ENCODE measurements around the gene BAG3. TPM values are rescaled to one million over a fixed set of nuclear protein-coding genes. Genes with fewer than 3 reads are reported as not detected.

Gene BAG3
- total RNA-seq, 1 donor from 2014 or later = 2.3 TPM

DNA sequence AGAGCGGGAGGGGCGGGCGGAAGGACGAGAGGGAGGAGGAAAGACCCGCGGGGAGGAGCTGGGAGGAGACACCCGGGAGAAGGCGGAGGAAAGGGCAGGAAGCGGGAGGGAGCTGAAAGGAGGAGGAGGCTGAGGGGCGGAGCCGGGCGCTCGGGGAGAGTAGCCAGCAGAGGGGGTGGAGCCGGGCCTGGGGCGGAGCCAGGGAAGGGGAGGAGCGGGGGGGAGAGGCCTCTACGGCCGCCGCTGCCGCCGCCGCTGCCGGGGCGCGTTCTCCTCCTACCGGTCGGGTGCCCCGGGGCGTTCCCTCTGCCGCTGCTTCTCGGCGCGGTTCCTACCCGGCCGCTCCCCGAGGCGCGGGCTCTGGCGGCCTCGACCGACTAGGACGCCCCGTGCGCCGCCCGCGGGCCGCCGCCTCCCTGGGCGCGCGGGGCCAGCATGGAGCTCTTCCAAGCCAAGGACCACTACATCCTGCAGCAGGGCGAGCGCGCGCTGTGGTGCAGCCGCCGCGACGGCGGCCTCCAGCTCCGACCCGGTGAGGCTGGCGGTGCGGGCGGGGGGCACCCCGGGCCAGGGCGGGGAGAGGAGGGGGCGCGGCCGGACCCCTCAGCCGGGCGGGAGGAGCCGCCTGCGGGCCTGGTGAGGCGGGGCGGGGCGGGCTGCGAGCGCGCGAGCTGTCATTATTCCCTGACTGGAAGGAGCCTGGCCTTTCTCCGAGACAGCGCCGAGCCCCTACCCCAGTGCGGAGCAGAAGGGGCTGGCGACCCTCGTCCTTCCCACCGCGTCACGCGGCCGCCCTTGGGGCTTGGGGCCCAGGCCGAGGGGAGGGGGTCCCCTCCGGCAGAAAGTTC, 74.9 kb downstream of the BAG3 start, which contains the start of gene INPP5F:
Gene INPP5F, plus strand, starts transcription at position 223 of the 848 bp plus-strand sequence. Its CDS starts 213 bp downstream, at position 436.
- Histone ChIP-seq H3K4me1 (peaks cover 33% of the 10 kb centered on the region), H3K4me2 (peak within 1 kb of the TSS; percentile 96), H4K20me1 (ENCODE audit: low read depth) (peaks cover 16% of the 10 kb centered on the region), H3K9ac (peak within 1 kb of the TSS; percentile 41), H3F3A (ENCODE audit: low read depth) (peaks cover 40% of the 10 kb centered on the region), H3K9me3 (ENCODE audit: low read depth) (peaks cover under 1% of the 10 kb centered on the region), H3K4me3 (peak within 1 kb of the TSS; percentile 95), H3K79me2 (ENCODE audit: low read depth) (peaks cover 36% of the 10 kb centered on the region), H3K27ac (peak within 1 kb of the TSS; percentile 84), H3K27me3 (no peaks in the 10 kb centered on the region), H2AFZ (replicated peaks) (peak within 1 kb of the TSS; percentile 98), H3K36me3 (no peaks in the 10 kb centered on the region)
- peak within 1 kb of the TSS; percentile 94 for H3K4me3 Mint-ChIP-seq
- DNase-seq (ENCODE audit: low spot score) = peak; percentile 99
- peaks cover 4% of the 10 kb centered on the region for H3K36me3 Mint-ChIP-seq
- H3K4me1 Mint-ChIP-seq = peaks cover 46% of the 10 kb centered on the region
- TF ChIP-seq, protein P1, sequence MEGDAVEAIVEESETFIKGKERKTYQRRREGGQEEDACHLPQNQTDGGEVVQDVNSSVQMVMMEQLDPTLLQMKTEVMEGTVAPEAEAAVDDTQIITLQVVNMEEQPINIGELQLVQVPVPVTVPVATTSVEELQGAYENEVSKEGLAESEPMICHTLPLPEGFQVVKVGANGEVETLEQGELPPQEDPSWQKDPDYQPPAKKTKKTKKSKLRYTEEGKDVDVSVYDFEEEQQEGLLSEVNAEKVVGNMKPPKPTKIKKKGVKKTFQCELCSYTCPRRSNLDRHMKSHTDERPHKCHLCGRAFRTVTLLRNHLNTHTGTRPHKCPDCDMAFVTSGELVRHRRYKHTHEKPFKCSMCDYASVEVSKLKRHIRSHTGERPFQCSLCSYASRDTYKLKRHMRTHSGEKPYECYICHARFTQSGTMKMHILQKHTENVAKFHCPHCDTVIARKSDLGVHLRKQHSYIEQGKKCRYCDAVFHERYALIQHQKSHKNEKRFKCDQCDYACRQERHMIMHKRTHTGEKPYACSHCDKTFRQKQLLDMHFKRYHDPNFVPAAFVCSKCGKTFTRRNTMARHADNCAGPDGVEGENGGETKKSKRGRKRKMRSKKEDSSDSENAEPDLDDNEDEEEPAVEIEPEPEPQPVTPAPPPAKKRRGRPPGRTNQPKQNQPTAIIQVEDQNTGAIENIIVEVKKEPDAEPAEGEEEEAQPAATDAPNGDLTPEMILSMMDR (IDR thresholded peaks at IDR 0.05) = peak; percentile 18
- TF ChIP-seq EZH2phosphoT487 (IDR thresholded peaks at IDR 0.05) = no peak
- no peak for TF ChIP-seq EZH2 (IDR thresholded peaks at IDR 0.05)
- peaks cover 2% of the 10 kb centered on the region for H3K27me3 Mint-ChIP-seq (ENCODE audit: insufficient read depth, low read depth)
- H3K9me3 Mint-ChIP-seq = no peaks in the 10 kb centered on the region
- peak within 1 kb of the TSS; percentile 27 for H3K27ac Mint-ChIP-seq

DNA sequence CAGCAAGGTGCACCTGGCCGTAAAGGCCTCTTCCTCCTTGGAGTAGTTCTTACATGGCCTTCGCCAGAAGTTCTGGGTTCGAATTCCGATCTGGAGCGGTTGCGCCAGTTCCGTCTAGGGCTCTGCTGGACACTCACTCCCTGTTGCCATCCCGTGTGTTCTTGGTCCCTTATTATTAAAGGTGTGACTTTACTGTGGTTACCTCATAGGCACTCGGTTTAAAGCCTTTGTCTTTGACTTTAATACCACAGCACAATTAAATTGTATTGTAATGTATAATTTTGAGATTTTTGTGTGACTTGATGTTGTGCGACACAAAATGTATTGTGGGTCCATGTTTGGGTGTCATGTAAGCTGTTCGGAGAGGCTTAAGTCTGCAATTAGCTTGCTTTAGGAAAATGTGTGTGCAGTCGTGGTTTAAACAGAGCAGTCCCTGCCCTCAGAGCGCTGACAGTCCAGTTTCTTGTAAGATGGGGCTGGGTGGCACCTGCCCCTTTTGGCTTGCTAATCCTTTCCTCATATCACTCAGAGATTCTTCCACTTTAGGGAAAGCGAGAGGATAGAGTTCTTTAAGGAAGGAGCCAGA, 75.6 kb downstream of the BAG3 start:
- Histone ChIP-seq H3K79me2 (ENCODE audit: low read depth) (peaks cover 36% of the 10 kb centered on the region), H2AFZ (replicated peaks) (peak overlapping the region; percentile 98), H3K27ac (no peak overlapping the region), H3K27me3 (no peaks in the 10 kb centered on the region), H3K36me3 (no peaks in the 10 kb centered on the region), H3F3A (ENCODE audit: low read depth) (peaks cover 40% of the 10 kb centered on the region), H3K4me1 (peaks cover 33% of the 10 kb centered on the region), H3K4me3 (peak overlapping the region; percentile 95), H3K4me2 (peak overlapping the region; percentile 96), H3K9ac (no peak overlapping the region), H3K9me3 (ENCODE audit: low read depth) (no peaks in the 10 kb centered on the region), H4K20me1 (ENCODE audit: low read depth) (peaks cover 16% of the 10 kb centered on the region)
- TF ChIP-seq EZH2 (IDR thresholded peaks at IDR 0.05) (no peak), EZH2phosphoT487 (IDR thresholded peaks at IDR 0.05) (no peak)
- TF ChIP-seq, protein P1 (IDR thresholded peaks at IDR 0.05) = no peak
- H3K9me3 Mint-ChIP-seq = no peaks in the 10 kb centered on the region
- H3K4me1 Mint-ChIP-seq = peaks cover 46% of the 10 kb centered on the region
- peak overlapping the region; percentile 94 for H3K4me3 Mint-ChIP-seq
- H3K36me3 Mint-ChIP-seq = peaks cover 4% of the 10 kb centered on the region
- peaks cover 2% of the 10 kb centered on the region for H3K27me3 Mint-ChIP-seq (ENCODE audit: insufficient read depth, low read depth)
- no peak overlapping the region for H3K27ac Mint-ChIP-seq
- DNase-seq (ENCODE audit: low spot score) = no peak

Other genes starting within 250 kb of the BAG3 start
- gene RGS10, start 108.7 kb upstream of the BAG3 start, total RNA-seq (ENCODE audit: low replicate concordance) = 8.4 and 12.0 TPM in 2 replicates
- 130 and 166 TPM in 2 replicates for gene TIAL1, start 54.4 kb upstream of the BAG3 start, total RNA-seq (ENCODE audit: low replicate concordance)
- gene INPP5F, start 74.7 kb downstream of the BAG3 start, total RNA-seq (ENCODE audit: low replicate concordance) = 125 and 167 TPM in 2 replicates
- 63.4 and 86.3 TPM in 2 replicates for gene MCMBP, start 221.5 kb downstream of the BAG3 start, total RNA-seq (ENCODE audit: low replicate concordance)
- 23.4 and 39.2 TPM in 2 replicates for gene SEC23IP, start 241.3 kb downstream of the BAG3 start, total RNA-seq (ENCODE audit: low replicate concordance)